GM18868 (cell line): ENCODE measurements around the gene DGCR2.
"Not testable (repeated sequence)": the region's sequence is repeated elsewhere in the genome, so short reads cannot be mapped to it uniquely, and the experiment has no call there.

ENCODE experiments used
- ATAC-seq: cut with Tn5 transposase; IDR thresholded peaks from one replicate; pipeline ENCODE4 v1.9.1; 2021; ENCODE audit warnings: mild to moderate bottlenecking, moderate library complexity; ENCODE audit not compliant: unreplicated experiment

Gene DGCR2

DNA sequence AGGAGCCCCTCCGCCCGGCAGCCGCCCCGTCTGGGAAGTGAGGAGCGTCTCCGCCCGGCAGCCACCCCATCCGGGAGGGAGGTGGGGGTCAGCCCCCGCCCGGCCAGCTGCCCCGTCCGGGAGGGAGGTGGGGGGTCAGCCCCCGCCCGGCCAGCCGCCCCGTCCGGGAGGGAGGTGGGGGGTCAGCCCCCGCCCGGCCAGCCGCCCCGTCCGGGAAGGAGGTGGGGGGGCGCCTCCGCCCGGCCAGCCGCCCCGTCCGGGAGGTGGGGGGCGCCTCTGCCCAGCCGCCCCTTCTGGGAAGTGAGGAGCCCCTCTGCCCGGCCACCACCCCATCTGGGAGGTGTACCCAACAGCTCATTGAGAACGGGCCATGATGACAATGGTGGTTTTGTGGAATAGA is 37.6 kb downstream of the DGCR2 start:
- ATAC-seq: not testable (repeated sequence)

DNA sequence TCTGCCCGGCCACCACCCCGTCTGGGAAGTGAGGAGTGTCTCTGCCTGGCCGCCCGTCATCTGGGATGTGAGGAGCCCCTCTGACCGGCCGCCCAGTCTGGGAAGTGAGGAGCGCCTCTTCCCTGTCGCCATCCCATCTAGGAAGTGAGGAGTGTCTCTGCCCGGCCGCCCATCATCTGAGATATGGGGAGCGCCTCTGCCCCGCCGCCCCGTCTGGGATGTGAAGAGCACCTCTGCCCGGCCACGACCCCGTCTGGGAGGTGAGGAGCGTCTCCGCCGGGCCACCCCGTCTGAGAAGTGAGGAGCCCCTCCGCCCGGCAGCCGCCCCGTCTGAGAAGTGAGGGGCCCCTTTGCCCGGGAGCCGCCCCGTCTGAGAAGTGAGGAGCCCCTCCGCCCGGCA is 38.1 kb downstream of the DGCR2 start:
- not testable (repeated sequence) for ATAC-seq

DNA sequence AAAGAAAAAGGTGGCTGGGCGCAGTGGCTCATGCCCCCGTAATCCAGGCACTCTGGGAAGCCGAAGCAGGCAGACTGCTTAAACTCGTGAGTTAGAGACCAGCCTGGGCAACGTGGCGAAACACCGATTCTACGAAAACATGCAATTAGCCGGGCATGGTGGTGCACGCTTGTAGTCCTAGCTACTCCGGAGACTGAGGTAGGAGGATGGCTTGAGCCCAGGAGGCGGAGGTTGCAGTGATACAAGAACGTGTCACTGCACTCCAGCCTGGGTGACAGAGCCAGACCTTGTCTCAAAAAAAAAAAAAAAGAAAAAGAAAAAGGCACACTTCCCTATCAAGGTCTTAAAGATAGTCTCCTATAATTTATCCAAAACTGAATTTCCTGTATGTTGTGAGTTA is 39.4 kb downstream of the DGCR2 start:
- no peak for ATAC-seq

DNA sequence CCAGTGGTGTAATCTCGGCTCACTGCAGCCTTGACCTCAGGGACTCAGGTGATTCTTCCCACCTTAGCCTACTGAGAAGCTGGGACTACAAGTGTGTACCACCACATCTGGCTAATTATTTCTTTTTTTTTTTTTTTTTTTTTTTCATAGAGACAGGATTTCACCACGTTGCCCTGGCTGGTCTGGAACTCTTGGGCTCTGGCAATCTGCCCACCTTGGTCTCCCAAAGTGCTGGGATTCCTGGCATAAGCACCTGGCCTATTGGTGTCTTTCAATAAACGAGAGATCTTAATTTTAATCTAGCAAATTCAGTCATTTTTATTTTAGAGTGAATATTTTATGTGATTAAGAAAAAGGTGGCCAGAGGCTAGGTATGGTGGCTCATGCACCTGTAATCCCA is 40.1 kb downstream of the DGCR2 start:
- no peak for ATAC-seq

DNA sequence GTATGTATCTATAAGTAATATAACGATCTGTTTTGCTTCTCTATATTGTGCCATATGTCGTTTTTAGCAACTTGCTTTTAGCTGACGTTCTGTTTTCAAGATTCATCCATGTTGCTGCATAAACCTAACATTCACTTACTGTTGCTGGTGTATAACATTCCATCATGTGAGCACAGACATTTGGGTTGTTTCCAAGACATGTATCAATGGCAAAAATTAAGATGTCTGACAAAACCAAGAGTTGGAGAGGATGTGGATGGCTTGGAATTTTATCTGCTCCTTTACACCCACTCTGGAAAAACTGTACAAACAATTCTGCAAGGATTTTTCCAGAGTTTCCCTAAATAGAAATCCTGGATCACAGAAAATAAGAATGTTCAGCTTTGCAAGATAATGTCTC is 40.9 kb downstream of the DGCR2 start:
- no peak for ATAC-seq

DNA sequence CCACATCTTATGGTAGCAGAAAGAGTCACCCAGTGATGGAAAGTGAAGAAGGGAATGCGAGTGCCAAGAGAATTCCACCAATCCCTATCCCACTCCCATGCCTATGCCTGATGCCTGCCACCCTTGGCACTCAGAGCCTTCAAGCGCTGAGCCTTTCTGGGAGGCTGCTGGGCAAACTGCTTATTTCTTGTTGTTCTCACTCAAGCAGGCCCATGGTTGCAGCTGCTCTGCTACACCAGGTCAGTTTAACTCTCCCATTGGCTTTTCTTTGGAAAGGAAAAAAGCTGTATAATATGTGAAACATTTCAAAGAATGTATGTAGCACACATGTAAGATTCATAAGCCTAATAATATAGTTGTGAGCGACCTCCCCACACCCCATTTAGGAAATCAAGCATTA is 41.4 kb downstream of the DGCR2 start:
- no peak for ATAC-seq

DNA sequence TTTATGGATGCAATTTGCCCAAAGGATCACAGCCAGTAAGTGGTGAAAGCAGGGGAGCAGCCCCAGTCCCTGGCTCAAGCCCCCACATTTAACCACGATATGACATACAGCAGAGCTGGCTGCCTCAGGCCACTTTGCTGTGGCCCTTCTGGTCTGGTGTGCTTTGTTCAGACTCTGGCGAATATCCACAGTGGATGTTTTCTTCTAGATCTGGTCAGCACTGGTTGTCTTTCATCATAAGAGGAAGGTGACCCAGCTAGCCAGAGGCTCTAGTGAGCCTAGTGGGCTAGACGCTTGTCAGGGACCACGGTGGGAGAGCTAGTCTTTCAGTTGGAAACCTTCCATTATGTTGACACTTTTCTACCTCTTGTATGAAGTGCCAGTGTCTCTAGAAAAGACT is 42.5 kb downstream of the DGCR2 start:
- no peak for ATAC-seq

DNA sequence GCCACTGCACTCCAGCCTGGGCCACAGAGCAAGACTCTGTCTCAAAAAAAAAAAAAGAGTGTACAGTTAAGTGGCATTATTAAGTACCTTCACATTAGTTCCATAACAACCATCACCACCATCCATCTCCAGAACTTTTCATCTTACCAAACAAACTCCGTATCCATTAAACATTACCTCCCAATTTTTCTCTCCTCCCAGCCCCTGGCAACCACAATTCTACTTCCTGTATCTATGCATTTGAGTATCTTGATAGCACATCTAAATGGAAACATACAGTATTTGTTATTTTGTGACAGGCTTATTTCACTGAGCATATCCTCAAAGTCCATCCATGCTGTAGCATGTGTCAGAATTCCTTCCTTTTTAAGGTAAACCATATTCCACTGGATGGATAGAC is 46.8 kb downstream of the DGCR2 start:
- no peak for ATAC-seq

DNA sequence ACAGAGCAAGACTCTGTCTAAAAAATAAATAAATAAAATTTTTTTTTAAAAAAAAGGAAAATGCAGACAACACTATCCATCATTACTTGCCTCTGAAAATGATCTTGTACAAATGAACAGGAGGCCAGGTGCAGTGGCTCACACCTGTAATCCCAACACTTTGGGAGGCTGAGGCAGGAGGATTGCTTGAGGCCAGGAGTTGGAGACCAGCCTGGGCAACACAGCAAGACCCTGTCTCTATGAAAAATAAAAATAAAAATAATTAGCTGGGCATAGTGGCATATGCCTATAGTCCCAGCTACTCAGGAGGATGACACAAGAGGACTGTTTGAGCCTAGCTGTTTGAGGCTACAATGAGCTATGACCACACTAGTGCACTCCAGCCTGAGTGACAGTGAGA is 49.4 kb downstream of the DGCR2 start:
- ATAC-seq: not testable (repeated sequence)

DNA sequence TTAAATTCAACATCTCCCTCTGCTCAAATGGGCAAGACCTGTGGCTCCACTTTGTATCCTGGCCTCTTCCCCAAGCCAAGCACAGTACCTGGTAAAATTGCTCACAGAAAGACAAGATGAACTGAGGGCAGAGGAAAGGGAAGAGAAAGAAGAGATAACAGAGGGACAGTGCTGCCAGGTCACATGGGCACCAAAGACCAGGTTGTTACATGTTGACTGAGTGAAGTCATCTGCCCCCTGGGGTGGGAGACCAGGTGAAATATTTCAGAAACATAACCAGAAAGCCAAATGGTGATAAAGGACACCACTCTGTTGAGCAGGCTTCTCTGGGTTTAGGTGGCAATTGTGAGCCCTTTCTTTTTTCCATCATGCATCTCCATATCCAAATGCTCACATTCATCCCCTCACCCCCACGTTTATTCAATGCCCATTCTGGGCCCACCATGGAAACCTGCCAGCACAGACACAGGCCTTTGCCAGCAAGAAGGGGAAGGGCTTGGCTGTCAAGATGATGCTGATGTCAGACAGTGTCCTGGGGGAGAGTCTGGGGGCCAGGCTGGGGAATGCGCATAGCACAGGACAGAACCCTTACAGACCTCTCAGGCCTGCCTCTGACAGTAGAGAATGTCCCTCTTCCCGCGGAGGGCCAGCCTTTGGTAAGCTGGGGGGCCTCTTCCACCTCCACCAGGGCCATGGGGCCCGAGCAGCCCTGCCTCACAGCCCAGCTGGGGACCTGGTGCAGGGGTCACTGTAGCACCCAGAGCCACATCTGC is 51.6 kb downstream of the DGCR2 start:
- ATAC-seq: no peak

DNA sequence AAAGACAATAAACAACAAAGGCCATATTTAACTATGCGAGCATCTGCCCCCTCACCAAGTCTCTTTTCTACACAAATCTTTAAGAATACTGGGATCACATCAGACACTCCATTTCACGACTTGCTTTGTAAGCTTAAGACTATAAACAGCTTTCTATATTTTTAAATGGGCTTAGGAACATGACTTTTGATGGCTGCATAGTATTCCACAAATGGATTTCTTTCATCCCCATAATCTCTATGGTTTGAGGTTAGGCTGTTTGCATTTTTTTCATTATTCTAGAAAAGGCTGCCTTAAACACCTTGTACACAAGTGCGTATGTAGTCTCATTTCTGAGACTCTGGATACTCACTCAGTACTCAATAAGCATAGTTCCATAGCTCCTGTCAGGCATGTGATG is 52.8 kb downstream of the DGCR2 start:
- ATAC-seq: no peak

DNA sequence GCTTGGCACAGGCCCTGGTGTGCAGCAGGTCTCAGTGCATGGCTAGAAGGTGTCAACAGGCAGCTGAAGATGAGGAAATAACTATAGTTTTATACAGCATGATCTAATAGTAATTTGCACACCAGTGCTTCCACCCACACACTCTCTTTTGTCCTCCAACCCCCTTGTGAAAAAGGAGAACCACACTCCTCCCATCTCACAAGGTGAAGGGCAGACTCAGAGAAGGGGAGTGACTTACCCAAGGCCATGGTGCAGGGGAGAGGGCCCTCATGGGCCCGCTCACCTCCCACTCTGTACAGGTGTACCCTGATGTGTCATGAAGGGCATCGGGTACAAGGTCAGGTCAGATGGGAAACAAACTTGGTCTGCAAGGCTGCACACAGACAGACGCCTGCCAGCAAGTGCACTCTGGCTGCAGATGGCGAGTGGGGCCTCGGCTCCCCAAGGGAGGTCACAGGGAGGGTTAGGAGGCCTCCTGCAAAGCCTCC is 53.4 kb downstream of the DGCR2 start:
- ATAC-seq: no peak

DNA sequence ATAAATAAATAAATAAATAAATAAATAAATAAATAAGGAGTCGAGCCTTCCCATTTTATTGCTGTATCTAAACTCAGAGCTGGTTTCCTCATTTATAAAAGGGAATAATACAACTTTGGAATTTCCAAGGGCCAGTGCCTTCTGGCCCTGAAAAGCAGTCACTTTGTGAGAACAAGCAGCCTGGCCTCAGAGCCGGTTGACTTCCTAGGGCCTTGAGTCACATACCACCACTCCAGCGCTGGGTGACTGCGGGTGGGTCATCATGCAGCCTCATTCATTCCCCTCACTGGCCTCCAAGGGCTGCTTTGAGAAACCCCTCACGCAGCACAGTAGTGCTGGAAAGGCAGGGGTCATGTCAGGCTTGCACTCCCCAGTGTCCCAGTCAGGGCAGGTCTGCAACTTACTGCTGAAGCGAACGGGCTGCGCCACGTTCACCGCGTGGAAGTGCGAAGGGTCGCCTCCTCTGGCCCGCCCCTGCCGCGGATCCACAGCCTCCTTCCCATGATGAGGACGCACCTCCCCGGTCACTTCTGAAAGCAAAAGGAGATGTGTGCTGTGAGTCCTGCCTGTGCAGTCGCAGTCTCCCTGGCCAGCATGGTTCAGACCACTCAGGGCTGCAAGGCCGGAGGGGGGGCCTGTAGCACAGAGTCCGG is 54.4 kb downstream of the DGCR2 start:
- no peak for ATAC-seq

DNA sequence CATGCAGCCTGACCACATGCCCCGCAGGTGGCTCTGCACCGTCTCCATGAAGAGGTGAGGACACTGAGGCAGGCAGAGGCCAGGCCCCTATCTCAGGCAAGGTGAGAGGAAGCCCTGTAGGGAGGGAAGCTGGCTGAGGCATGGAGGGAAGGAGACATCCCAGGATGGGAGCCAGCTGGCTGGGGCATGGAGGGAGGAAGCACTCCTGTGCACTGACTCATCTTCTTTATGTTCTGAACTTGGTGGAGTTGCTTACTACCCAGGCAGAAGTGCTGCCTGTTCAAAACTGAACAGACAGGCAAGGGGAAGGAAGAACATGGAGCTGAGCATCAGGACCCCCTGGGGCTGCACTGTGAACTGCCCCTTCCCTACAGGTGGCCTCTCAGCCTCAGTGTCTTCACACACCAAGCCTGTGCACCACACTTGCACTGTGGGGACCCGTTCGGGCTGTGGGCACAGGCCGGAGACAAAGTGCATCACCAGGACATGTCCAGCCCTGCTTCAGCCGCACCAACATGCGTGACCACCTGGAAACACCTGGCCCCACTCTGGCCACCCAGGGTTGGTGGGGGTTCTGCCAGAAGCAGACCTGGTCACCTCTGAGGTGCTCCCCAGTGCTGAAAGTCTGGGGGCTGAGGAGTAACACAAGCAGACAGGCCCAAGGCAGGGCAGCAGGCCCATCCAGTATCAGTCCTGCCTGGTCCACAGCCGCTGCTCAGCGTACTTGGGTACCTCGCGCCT is 55.5 kb downstream of the DGCR2 start:
- ATAC-seq: no peak

DNA sequence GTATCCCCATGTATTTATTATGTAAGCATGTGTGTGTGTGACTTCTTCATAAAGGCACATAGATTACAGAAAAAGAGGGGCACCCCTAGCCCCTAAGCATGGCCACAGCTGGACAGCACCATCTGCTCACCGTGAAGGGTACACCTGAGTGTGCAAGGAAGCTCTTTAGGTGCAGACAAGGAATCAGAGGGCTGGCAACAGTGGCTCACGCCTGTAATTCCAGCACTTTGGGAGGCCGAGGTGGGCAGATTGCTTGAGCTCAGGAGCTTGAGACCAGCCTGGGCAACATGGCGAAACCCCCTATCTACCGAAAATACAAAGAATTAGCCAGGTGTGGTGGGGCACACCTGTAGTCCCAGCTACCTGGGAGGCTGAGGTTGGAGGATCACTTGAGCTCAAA is 56.3 kb downstream of the DGCR2 start:
- no peak for ATAC-seq

DNA sequence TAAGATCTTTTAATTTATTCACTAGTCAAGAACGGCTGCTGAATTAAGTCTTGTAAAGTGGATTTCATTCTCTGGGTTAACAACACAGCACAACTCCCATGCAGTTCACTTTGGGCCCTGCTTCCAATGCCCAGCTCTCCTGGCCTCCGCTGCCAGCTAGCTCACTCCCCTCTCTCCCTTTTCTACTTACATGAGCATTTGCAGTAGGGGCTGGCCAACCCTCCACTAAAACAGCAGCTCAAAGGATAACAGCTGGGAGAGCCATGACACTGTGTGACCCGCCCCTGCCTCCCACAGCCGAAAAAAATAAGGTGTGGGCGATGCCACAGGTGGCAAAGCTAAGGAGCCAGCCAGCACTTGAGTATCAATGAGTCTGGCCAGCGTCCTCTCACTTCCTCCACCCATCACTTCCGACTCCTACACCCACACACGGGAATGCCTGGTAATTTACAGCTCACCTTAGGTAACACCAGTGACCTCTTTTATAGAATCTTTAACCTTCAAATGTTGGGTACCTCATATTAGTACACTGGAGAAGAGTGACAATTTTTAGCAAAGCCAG is 56.8 kb downstream of the DGCR2 start:
- ATAC-seq: no peak

DNA sequence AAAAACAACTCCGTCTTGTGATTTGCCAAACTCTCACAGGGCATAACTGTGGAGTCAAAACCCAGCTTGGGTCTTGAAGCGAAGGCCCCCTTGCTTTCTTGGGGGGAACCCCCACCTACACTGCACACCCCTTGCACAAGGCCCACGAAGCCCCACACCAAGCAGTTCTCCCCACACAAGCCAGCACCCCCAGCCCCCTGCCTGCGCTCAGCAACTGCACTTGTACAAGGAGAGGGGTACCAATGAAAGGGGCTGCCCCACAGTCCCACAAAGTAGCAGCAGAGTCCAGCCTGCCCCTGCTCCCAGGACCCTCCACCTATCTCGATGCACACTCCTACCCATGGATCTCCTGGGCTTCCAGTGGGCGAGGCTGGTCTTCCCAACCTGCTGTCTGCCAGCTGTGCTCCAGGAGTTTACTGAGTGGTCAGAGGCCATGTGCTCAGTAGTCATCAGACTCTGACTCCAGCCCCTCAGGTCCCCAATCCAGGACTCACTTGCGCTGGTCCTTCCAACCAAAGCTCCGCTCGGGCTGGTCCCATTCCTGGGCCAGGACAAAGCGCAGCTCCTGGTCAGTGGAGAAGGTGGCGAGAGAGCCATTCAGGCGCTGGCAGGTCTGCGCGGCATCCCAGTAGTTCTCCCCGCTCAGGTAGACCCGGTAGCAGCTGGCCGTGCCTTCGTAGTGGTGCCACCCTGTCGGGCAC is 57.7 kb downstream of the DGCR2 start:
- ATAC-seq: no peak

DNA sequence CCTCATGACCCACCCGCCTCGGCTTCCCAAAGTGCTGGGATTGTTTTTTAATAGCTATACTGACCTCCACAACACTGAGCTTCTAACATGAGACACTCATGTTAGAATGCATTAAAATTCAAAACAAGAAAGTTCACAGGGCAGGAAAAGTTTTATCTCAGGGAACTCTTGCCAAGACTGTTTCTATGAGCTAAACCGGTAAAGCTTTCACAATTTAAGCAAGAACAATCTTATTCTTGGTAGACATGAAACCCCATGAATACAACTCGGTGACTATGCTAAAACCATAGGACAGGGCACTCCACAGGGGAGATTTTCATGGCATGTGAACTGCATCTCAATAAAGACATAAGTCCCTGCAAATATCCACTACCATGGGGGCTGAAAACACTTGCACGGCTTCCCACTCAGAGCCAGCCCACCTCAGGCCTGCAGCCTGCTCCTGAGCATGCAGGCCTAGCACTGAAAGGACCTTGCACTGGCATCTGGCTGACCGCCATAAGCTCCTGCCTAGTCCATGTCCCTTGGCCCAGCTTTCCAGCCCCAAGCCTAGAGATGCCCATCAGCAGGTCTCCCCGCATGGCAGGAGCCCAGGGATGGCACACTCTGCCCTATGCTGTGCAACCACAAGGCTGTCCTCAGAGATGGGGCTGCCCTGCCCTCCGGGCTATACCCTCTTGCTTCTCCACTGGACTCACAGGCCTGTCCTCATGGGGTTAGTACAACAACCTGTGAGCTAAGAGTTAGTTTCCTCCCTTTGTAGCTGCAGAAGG is 58.4 kb downstream of the DGCR2 start:
- no peak for ATAC-seq

DNA sequence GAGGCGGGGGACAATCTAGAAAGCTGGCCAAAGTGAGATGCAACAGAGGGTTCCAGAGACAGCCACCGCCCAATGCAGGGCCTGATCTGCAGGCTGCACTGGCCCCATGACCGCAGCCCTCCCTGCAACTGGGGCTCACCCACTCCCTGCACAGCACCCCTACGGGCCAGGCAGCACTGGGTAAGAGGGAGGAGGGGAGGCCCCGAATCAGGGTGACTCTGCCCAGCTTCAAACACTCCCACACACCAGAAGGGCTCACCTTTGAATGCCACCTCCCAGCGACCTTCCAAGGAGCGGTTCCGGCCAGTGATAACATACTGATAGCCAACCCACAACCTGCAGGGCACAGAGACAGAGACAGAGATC is 59.3 kb downstream of the DGCR2 start:
- ATAC-seq: no peak
